Muscle layer of colon (tissue), 2 donors: ENCODE results near the gene BCL11B.

ENCODE experiments used
- H3K27ac ChIP-seq: one replicate; pipeline ENCODE4 v1.7.0; 2013; ENCODE audit warnings: low read depth, mild to moderate bottlenecking, low read length, moderate library complexity
- H3K27me3 ChIP-seq, 2 donors: one replicate each; pipeline ENCODE4 v1.7.0; 2013; ENCODE audit warnings: low read length in 2 of 2, mild to moderate bottlenecking in 2 of 2; ENCODE audit not compliant: insufficient read depth in 2 of 2, control insufficient read depth in 1 of 2
- H3K36me3 ChIP-seq: one replicate; pipeline ENCODE4 v1.7.0; 2013; ENCODE audit warnings: mild to moderate bottlenecking, low read length; ENCODE audit not compliant: insufficient read depth
- H3K4me1 ChIP-seq: one replicate; pipeline ENCODE4 v1.7.0; 2013; ENCODE audit warnings: mild to moderate bottlenecking, low read length; ENCODE audit not compliant: insufficient read depth
- H3K4me3 ChIP-seq, 2 donors: one replicate each; pipeline ENCODE4 v1.7.0; 2013; ENCODE audit warnings: low read length in 2 of 2, low read depth in 1 of 2, mild to moderate bottlenecking in 1 of 2, moderate library complexity in 1 of 2
- H3K9ac ChIP-seq: one replicate; pipeline ENCODE4 v1.7.0; 2013; ENCODE audit warnings: low read length
- H3K9me3 ChIP-seq: one replicate; pipeline ENCODE4 v1.7.0; 2013; ENCODE audit warnings: mild to moderate bottlenecking, low read length
- donor health status: abdominal sarcoma.
- donor health status: Adenocarcinoma of cecum.

BCL11B gene

GRCh38 chr14:99240627-99241324, 31.2 kb downstream of the BCL11B start:
- Histone ChIP-seq H3K4me3 (no peak overlapping the region), H3K4me1 (peaks cover 3% of the 10 kb centered on the region), H3K9ac (no peak overlapping the region), H3K27ac (no peak overlapping the region), H3K27me3 (peaks cover 0 to 24% of the 10 kb centered on the region in 2 donors), H3K9me3 (no peaks in the 10 kb centered on the region), H3K36me3 (no peaks in the 10 kb centered on the region)

- Histone ChIP-seq H3K36me3 (no peaks in the 10 kb centered on the region), H3K9me3 (no peaks in the 10 kb centered on the region), H3K4me1 (peaks cover 3% of the 10 kb centered on the region), H3K4me3 (no peak overlapping the region), H3K9ac (no peak overlapping the region), H3K27ac (no peak overlapping the region), H3K27me3 (peaks cover 0 to 20% of the 10 kb centered on the region in 2 donors)
These were observed 32.3 kb downstream of the BCL11B start for GRCh38 chr14:99239661-99240092.

GRCh38 chr14:99238216-99238615, 33.8 kb downstream of the BCL11B start:
- Histone ChIP-seq H3K9ac (no peak overlapping the region), H3K9me3 (peaks cover 8% of the 10 kb centered on the region), H3K4me3 (no peak overlapping the region), H3K4me1 (peaks cover 3% of the 10 kb centered on the region), H3K27ac (no peak overlapping the region), H3K36me3 (no peaks in the 10 kb centered on the region), H3K27me3 (peaks cover 0 to 20% of the 10 kb centered on the region in 2 donors)

- no peaks in the 10 kb centered on the region for H3K36me3 ChIP-seq
- H3K27ac ChIP-seq = no peak overlapping the region
- peaks cover 8% of the 10 kb centered on the region for H3K9me3 ChIP-seq
- peaks cover 3% of the 10 kb centered on the region for H3K4me1 ChIP-seq
- no peak overlapping the region for H3K9ac ChIP-seq
- H3K27me3 ChIP-seq = peaks cover 0 to 17% of the 10 kb centered on the region in 2 donors
- H3K4me3 ChIP-seq = no peak overlapping the region
These were observed 34.7 kb downstream of the BCL11B start for GRCh38 chr14:99237288-99237687.

GRCh38 chr14:99236386-99237138, 35.4 kb downstream of the BCL11B start:
- H3K36me3 ChIP-seq = no peaks in the 10 kb centered on the region
- H3K9ac ChIP-seq = no peak overlapping the region
- no peak overlapping the region for H3K4me3 ChIP-seq
- peaks cover 3% of the 10 kb centered on the region for H3K4me1 ChIP-seq
- H3K9me3 ChIP-seq = peaks cover 8% of the 10 kb centered on the region
- no peak overlapping the region for H3K27ac ChIP-seq
- H3K27me3 ChIP-seq = peaks cover 0 to 20% of the 10 kb centered on the region in 2 donors

GRCh38 chr14:99235582-99236320, 36.2 kb downstream of the BCL11B start:
- Histone ChIP-seq H3K36me3 (no peaks in the 10 kb centered on the region), H3K27ac (no peak overlapping the region), H3K9me3 (peaks cover 8% of the 10 kb centered on the region), H3K4me1 (peaks cover 3% of the 10 kb centered on the region), H3K27me3 (peaks cover 0 to 26% of the 10 kb centered on the region in 2 donors), H3K4me3 (no peak overlapping the region), H3K9ac (no peak overlapping the region)

- no peak overlapping the region for H3K27ac ChIP-seq
- peaks cover 0 to 26% of the 10 kb centered on the region in 2 donors for H3K27me3 ChIP-seq
- no peak overlapping the region for H3K4me3 ChIP-seq
These were observed 36.9 kb downstream of the BCL11B start for GRCh38 chr14:99234961-99235571.

GRCh38 chr14:99234355-99234754, 37.6 kb downstream of the BCL11B start:
- H3K36me3 ChIP-seq = no peaks in the 10 kb centered on the region
- H3K9ac ChIP-seq = no peak overlapping the region
- no peak overlapping the region for H3K27ac ChIP-seq
- H3K9me3 ChIP-seq = peaks cover 8% of the 10 kb centered on the region
- H3K4me1 ChIP-seq = peaks cover under 1% of the 10 kb centered on the region
- no peak overlapping the region for H3K4me3 ChIP-seq
- peaks cover 0 to 26% of the 10 kb centered on the region in 2 donors for H3K27me3 ChIP-seq

More at GRCh38 chr14:99234961-99235571, 36.9 kb downstream of the BCL11B start:
- Histone ChIP-seq H3K36me3 (no peaks in the 10 kb centered on the region), H3K9ac (no peak overlapping the region), H3K9me3 (peaks cover 8% of the 10 kb centered on the region), H3K4me1 (peaks cover 3% of the 10 kb centered on the region)

GRCh38 chr14:99233222-99234035, 38.6 kb downstream of the BCL11B start:
- H3K27ac ChIP-seq = no peak overlapping the region
- no peaks in the 10 kb centered on the region for H3K4me1 ChIP-seq
- no peak overlapping the region for H3K4me3 ChIP-seq
- peaks cover 0 to 26% of the 10 kb centered on the region in 2 donors for H3K27me3 ChIP-seq
- no peak overlapping the region for H3K9ac ChIP-seq
- peaks cover 8% of the 10 kb centered on the region for H3K9me3 ChIP-seq
- no peaks in the 10 kb centered on the region for H3K36me3 ChIP-seq

GRCh38 chr14:99232714-99233214, 39.2 kb downstream of the BCL11B start:
- Histone ChIP-seq H3K36me3 (no peaks in the 10 kb centered on the region), H3K4me3 (no peak overlapping the region), H3K9me3 (peaks cover 8% of the 10 kb centered on the region), H3K27me3 (peaks cover 0 to 31% of the 10 kb centered on the region in 2 donors), H3K27ac (no peak overlapping the region), H3K4me1 (no peaks in the 10 kb centered on the region), H3K9ac (no peak overlapping the region)
